ENCODE data around the gene PSMC3.

Gene PSMC3

DNA sequence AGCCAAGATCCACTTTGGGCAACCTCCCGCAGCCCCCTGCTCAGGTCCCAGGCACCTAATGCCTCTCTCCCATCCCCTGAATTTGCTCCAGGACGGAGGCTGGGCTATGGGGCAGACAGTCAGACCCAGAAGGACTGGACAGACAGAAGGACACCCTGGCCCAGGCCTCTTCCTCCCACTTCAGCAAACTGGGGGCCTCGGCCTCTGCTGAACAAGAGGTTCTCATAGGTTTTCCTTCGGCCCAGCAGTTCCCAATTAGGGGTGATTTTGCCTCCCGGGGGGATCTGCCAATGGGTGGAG lies 51.6 kb downstream of the PSMC3 start:
- no peak for DNase-seq

DNA sequence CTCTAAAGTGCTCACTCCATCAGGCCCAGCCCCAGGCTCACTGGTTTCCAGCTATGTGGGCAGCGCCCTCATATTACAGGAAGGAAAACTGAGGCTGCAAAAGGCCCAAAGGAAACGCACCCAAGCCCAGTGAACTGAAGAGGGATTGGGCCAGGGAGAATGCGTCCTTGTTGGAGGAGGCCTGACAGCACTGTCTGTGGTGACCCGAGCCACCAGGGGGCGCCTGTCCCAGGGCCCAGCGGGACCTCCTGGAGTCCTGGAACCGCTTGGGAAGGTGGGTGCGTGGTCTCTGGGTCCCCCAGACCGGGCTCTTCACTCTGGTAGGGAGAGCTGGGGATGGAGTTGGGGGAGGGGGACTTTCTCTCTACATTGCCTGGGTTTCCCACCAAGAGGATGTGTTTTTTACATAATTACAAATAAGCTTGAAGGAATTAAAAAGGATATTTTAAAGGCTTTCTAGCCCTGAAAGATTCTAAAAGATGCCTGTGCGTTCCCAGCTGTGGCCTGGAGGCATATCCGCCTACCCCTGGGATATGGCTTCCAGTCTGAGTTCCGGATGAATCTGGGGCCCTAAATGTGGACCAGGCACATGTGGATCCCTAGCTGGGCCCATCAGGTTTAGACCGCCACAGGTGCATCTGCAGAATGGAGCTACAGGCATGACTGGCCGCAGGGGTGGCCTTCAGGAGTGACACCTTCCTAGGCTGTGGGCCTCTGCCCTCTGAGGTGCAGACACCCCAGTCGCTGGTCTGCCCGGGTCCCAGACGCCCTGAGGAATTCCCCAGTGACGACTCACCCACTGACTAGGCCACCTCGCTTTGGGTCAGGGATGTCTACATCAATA lies 52.1 kb downstream of the PSMC3 start:
- DNase-seq: no peak

- no peak for DNase-seq
These were observed 53.8 kb downstream of the PSMC3 start for GRCh38 chr11:47372422-47372821.

- no peak for DNase-seq
These were observed 56.6 kb downstream of the PSMC3 start for GRCh38 chr11:47369676-47370075.
